ENCODE measurements around the gene RYR2.
A peak's percentile ranks its signal among the peaks of the same experiment; 100 is the strongest.
"Not testable (repeated sequence)": the region's sequence is repeated elsewhere in the genome, so short reads cannot be mapped to it uniquely, and the experiment has no call there.

Gene RYR2

GRCh38 chr1:237355022-237355421 lies 313.0 kb downstream of the RYR2 start:
- DNase-seq (ENCODE audit: low spot score): no peak

GRCh38 chr1:237358555-237358954 lies 316.6 kb downstream of the RYR2 start:
- DNase-seq (ENCODE audit: low spot score): no peak

GRCh38 chr1:237367758-237368157 lies 325.8 kb downstream of the RYR2 start:
- no peak for DNase-seq (ENCODE audit: low spot score)

GRCh38 chr1:237371477-237371876 lies 329.5 kb downstream of the RYR2 start:
- not testable (repeated sequence) for DNase-seq (ENCODE audit: low spot score)

- DNase-seq (ENCODE audit: low spot score): no peak
Observed at GRCh38 chr1:237383791-237384190, 341.8 kb downstream of the RYR2 start.

- no peak for DNase-seq (ENCODE audit: low spot score)
Observed at GRCh38 chr1:237384213-237384612, 342.2 kb downstream of the RYR2 start.

- DNase-seq (ENCODE audit: low spot score): peak; percentile 11
Observed at GRCh38 chr1:237386362-237387143, 344.6 kb downstream of the RYR2 start.

- DNase-seq (ENCODE audit: low spot score): no peak
Observed at GRCh38 chr1:237387144-237387505, 345.1 kb downstream of the RYR2 start.

- DNase-seq (ENCODE audit: low spot score): no peak
Observed at GRCh38 chr1:237390823-237391222, 348.8 kb downstream of the RYR2 start.

GRCh38 chr1:237393632-237394031 lies 351.6 kb downstream of the RYR2 start:
- no peak for DNase-seq (ENCODE audit: low spot score)

GRCh38 chr1:237394281-237394680 lies 352.3 kb downstream of the RYR2 start:
- no peak for DNase-seq (ENCODE audit: low spot score)

- DNase-seq (ENCODE audit: low spot score): no peak
Observed at GRCh38 chr1:237396426-237396825, 354.4 kb downstream of the RYR2 start.

GRCh38 chr1:237398751-237399150 lies 356.8 kb downstream of the RYR2 start:
- no peak for DNase-seq (ENCODE audit: low spot score)

GRCh38 chr1:237405912-237406311 lies 363.9 kb downstream of the RYR2 start:
- DNase-seq (ENCODE audit: low spot score): no peak

- no peak for DNase-seq (ENCODE audit: low spot score)
Observed at GRCh38 chr1:237411621-237412020, 369.6 kb downstream of the RYR2 start.

GRCh38 chr1:237416924-237417655 lies 375.1 kb downstream of the RYR2 start:
- peak; percentile 19 for DNase-seq (ENCODE audit: low spot score)

GRCh38 chr1:237428809-237429208 lies 386.8 kb downstream of the RYR2 start:
- no peak for DNase-seq (ENCODE audit: low spot score)

GRCh38 chr1:237429252-237429651 lies 387.3 kb downstream of the RYR2 start:
- no peak for DNase-seq (ENCODE audit: low spot score)

GRCh38 chr1:237431448-237431847 lies 389.5 kb downstream of the RYR2 start:
- no peak for DNase-seq (ENCODE audit: low spot score)

- no peak for DNase-seq (ENCODE audit: low spot score)
Observed at GRCh38 chr1:237440346-237440745, 398.4 kb downstream of the RYR2 start.

- DNase-seq (ENCODE audit: low spot score): no peak
Observed at GRCh38 chr1:237444120-237444790, 402.3 kb downstream of the RYR2 start.

- no peak for DNase-seq (ENCODE audit: low spot score)
Observed at GRCh38 chr1:237448042-237448441, 406.1 kb downstream of the RYR2 start.

- DNase-seq (ENCODE audit: low spot score): no peak
Observed at GRCh38 chr1:237457573-237457972, 415.6 kb downstream of the RYR2 start.
